IPS DF 4.7 (cell line): Measurements from ENCODE around the gene FAM228B.
"Not testable (repeated sequence)": the region's sequence is repeated elsewhere in the genome, so short reads cannot be mapped to it uniquely, and the experiment has no call there.

Source experiments
- DNase-seq: peaks from one replicate; pipeline ENCODE4 v3.0.0-alpha.2; 2013; ENCODE audit warnings: low spot score; ENCODE audit errors: extremely low read depth

FAM228B gene

DNA sequence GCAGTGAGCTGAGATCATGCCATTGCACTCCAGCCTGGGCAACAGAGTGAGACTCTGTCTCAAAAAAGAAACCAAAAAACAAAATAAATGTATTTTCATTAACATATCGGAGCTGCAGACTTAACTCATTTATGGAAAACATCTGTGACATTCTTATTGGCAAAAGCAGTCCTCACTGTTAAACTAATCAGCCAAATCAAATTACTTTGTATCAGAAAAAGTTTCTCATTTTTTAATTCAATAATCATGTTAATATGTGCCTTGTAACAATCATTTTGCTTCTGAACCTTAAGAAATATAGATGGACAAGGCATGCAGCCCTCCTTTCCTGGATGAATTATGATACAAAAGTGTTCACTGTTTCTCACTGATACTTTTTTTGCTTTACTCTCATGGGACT lies 20.6 kb upstream of the FAM228B start:
- no peak for DNase-seq

DNA sequence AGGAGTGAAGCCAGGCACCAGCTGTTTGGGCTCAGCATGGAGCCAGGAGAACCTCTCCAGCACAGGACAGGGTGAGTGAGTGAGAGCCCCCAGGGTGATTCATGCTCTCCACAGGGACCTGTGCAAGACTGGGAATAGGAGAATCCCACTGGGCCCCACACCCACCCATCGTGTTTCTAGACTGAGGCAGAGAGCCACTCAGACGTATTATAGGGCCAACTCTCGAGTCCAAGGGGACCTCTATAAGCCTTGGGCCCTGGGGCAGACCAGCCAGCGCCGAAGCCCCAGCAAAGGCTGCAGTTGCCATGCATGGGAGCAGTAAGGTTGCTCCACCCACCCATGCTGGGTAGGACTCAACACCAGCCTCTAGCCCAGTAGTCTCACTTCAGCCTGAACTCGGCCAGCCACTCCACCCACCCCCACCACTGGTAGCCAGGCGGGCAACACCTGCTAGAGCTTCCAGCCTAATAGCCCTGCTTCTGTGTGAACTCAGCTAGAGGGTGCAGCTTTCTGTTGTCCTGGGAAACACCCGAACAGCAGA lies 19.1 kb upstream of the FAM228B start:
- DNase-seq, result no peak

DNA sequence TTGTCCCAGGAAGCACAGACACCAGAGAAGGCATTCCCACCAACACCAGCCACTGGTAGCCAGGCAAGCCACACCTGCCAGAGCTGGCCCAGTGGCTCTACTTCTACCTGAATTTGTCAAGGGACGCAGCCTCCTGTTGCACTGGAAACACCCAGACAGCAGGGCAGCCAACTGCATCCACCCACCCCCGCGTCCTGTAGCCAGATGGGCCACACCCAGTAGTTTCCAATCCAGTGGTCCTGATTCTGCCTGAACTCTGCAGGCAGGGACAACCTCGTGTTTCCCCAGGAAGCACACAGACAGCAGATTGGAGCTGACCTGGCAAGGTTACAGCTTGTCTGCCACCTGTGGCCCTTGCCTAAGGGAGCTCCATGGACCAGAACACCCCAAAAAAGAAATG lies 18.4 kb upstream of the FAM228B start:
- DNase-seq, result no peak

DNA sequence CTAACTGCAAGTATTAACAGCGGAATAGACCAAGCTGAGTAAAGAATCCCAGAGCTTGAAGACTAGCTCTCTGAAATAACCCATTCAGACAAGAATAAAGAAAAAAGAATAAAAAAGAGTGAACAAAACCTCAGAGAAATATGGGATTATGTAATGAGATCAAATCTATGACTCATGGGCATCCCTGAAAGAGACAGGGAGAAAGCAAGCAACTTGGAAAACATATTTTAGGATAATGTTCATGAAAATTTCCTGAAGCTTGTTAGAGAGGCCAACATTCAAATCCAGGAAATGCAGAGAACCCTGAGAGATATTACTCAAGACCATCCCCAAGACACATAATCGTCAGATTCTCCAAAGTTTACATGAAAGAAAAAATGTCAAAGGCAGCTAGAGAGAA lies 17.5 kb upstream of the FAM228B start:
- no peak for DNase-seq

DNA sequence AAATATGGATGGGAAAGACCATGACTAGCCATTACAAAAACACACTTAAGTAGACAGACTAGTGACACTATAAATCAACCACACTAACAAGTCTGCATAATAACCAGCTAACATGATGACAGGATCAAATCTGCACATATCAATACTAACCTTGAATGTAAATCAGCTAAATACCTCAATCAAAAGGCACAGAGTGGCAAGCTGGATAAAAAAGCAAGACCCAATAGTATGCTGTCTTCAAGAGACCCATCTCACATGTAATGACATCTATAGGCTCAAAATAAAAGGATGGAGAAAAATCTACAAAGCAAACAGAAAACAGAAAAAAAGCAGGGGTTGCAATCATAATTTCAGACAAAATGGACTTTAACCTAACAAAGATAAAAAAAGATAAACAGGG lies 16.5 kb upstream of the FAM228B start:
- DNase-seq, result no peak

DNA sequence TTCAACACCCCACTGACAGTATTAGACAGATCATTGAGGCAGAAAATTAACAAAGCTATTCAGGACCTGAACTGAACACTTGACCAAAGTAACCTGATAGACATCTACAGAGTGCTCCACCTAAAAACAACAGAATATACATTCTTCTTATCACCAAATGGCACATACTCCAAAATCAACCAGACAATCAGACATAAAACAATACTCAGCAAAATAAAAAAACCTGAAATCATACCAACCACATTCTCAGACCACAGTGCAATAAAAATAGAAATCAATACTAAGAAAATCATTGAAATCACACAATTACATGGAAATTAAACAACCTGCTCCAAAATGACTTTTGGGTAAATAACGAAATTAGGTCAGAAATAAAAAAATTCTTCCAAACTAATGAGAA lies 15.9 kb upstream of the FAM228B start:
- no peak for DNase-seq

DNA sequence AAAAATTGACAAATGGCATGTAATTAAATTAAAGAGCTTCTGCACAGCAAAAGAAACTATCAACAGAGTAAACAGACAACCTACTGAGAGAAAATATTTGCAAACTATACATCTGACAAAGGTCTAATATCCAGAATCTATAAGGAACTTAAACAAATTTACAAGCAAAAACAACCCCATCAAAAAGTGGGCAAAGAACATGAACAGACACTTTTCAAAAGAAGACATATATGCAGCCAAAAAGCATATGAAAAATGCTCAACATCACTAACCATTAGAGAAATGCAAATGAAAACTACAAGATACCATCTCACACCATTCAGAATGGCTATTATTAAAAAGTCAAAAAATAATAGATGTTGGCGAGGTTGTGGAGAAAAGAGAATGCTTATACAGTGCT lies 13.8 kb upstream of the FAM228B start:
- not testable (repeated sequence) for DNase-seq

DNA sequence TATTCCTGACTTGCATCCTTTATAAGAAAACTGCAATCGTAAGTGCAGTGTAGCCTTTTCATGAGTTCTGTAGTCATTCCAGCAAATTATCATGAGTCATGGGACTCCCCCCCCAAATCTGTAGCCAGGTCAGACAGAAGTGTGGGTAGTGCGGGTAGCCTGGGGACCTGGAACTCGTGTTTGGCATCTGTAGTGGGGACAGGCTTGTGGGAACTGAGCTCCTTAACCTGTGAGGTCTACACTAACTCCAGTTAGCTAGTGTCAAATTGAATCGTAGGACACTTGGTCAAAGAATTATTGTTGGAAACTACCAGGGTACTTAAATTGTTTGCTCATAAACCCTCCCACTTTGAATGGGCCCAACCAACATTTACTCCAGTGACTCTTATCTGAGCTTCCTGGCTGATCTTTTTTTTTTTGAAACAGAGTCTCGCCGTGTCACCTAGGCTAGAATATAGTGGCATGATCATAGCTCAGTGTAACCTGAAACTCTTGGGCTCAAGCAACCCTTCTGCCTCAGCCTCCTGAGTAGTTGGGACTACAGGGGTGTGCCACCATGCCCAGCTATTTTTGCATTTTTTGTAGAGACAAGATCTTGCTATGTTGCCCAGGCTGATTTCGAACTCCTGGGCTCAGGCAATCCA lies 12.5 kb upstream of the FAM228B start:
- DNase-seq, result no peak

DNA sequence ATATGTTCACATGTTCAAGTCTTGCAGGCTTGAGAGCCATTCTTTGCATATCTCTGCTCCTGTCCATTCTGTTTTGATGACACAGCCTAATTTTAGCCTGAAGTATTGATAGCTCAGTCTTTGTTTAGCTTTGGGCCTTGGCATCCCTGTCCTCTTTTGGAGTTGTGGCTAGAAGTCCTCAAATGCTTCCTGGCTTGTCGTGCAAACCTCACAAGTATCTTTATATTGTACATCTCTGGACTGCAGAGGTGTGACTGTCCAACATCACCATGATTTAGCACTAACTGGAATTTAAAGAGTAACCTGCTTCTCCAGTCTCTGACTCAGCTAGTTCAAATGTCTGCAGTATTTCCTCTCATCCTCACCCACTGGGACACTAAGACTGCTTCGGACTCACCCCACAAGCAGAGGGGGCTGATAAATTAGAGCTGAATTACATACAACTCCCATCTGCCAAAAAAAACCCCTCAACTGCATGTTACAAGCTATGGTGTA lies 11.8 kb upstream of the FAM228B start:
- DNase-seq, result no peak

DNA sequence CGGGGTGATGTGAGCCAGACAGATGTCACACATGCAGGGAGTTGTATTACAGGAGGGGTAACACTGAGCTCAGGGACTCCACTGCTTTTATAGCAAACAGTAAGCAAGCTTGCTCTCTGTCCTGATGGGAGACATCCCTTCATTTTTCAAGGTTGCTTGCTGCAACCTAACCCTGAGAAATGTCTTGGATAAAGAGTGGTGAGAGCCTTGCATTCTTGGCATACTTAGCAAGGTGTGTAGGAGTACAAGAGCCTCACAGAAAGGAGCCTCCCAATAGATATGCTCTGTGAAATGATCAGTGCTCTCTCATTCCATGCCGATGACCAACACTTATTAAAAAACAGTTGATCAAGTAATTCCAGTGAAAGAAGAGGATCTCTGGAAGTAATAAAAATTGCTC lies 8.2 kb upstream of the FAM228B start:
- no peak for DNase-seq

DNA sequence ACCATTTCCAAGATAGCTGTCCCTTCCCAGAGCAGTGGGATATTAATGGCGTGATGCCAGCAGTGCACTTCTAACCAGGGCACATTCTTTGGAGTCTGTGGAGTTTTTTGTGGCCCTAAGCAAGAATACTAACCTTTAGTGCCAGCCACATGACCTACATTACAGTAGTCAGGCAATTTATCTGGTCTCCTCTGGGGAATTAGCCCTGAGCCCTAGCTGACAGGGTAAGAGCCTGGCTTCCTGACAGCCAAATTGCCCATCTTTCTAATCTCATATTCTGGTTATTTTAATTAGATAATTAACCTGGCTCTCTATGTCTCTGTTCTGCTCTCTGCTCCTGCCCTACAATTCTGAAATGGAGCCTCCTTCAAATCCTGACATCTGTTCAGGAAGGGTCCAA lies 5.4 kb upstream of the FAM228B start:
- DNase-seq, result no peak

DNA sequence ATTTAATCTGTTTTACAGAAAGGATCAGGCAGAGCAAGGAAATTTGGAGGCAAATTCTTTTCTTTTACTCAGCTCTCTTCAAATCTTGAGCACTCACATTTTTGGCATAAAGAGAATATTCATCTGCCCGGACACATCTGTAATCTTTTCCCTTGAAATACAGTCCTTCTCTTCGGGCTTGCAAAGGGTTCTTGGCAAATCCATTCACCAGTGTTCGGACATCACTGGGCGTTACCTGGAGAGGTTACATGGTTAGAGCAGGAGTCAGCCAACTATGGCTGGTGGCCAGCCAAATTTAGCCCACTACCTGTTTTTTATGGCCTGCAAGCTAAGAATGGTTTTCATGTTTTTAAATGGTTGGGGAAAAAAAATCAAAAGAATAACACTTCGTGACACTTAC lies 2.2 kb upstream of the FAM228B start:
- no peak for DNase-seq

DNA sequence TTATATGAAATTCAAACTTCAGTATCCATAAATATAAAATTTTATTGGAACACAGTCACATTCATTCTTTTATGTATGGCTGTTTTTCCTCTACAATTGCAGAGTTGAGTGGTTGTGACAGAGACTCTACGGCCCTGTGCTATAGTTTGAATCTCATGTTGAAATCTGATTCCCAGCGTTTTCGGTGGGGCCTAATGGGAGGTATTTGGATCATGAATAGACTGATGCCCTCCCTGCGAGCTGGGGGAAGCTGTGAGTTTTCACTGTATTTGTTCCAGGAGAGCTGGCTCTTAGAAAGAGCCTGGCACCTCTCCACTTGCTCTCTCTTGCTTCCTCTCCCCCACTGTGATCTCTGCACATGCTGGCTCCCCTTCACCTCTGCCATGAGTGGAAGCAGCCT lies 1.8 kb upstream of the FAM228B start:
- no peak for DNase-seq

DNA sequence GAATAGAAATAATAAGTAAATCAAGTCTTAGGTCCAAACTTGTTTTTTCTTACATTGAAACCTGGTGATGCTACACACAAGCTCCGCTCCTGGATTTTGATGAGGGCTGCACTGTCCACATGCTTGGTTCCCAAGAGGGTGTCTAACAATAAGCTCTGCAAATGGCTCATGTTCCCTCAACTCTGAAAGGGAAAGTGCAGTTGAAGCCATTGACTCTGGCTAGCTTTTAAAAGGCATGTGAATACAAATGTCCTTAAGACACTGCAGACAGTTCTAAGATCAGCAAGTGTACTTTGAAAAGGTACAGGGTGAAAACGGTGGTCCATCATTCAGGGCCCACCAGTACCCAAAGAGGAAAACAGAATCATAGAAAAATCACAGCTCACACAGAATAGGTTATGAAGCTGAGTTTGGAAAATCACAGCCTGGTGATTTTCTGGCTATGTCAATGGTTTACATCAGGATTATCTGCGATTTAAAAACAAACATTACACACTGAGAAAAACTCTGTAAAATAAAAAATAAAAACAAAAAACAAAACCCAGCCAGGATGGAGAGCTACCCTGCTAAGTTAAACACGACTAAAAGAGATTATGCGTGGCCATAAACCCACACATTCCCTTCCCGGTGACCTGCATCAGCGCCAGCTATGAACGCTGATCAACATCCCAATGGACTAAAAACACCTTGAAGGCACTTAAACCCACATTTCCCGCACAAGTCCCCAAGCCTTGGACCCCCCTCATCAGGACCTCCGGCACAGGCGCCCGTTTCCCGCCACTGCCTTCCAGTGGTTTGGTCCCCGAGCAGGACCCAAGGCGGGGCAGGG lies 689 bp upstream of the FAM228B start:
- no peak for DNase-seq

DNA sequence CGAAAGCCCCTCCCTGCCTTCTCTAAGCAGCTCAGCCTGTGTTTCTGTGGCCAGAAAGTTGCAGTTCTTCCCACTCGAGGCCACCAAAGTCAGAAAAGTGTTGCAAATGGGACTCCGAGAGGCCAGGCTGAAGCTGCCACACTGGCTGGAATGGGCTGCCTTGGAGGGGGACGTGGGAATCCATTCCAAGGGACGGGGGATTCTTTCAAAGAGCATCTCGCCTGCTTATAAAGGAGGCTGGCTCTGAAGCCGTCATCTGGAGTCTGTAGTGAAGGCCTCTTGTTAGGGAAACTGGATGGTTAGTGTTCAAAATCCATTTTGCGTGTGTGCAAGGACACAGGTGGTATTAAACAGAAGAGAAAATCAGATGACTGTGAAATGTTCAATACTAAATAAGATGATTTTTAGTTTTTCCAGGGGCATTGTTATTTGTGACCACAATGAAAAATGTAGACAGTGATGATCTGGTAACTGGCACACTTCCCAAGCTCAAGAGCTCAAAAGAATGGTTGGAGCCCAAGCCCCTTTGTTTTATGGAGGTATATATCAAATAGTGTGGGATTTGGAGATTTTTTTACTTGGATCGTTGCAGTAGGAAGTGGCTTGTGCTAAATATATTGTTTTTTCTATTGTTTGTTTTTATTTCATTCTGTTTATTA lies 782 bp downstream of the FAM228B start:
- no peak for DNase-seq

DNA sequence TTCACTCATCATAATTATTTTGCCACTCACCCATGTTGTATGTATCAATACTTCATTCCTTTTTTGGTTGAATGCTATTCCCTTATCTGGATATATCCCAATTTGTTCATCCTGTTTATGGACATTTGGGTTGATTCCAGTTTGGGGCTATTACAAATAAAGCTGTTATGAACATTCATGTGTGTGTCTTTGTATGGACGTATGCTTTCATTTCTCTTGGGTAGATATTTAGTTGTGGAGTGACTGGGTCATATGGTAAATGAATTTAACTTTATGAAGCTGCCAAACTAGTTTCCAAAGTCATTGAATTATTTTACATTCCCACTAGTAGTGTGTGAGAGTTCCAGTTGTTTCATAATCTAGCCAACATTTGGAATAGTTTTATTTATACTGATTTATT lies 2.7 kb downstream of the FAM228B start:
- DNase-seq, result no peak

DNA sequence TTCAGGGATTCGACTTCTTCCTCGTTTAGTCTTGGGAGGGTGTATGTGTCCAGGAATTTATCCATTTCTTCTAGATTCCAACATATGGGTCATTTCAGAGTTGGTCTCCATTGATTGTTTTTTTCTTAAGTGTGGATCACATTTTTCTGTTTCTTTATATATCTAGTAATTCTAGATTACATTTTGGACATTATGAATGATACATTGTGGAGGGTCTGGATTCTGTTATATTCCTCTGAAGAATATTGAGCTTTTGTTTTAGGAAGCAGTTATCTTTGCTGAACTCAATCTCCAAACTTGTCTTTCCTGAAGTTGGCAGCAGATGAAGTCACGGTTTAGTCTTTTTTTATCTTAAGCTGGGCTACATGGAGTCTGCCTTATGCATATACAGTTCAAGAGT lies 9.3 kb downstream of the FAM228B start:
- DNase-seq, result no peak

DNA sequence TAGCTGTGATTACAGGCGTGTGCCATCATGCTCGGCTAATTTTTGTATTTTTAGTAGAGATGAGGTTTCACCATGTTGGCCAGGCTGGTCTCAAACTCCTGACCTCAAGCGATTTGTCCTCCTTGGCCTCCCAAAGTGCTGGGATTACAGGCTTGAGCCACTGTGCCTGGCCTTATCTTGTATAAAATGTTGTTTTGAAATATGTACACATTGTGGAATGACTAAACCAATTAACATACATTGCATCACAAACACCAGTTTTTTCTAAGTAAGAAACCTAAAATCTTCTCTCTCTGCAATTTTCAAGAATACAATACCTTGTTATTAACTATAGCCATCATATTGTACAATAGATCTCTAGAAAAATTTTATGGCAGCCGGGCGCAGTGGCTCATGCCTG lies 17.0 kb downstream of the FAM228B start:
- DNase-seq, result not testable (repeated sequence)

DNA sequence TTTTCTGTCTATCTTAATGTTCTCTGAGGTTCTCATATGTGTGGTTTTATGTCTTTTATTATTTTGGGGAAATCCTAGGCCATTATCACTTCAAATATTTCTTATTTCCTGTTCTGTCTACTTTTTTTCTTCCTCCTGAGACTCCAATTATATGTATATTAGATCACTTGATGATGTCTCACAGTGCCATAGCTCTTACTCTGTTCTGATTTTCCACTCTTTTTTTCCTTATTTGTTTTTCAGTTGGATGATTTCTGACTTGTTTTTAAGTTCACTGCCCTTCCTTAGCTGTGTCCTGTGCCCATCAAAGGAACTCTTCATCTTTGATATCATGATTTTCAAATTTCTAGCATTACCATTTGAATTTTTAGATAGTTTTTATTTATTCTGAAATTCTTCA lies 24.1 kb downstream of the FAM228B start:
- DNase-seq, result no peak

DNA sequence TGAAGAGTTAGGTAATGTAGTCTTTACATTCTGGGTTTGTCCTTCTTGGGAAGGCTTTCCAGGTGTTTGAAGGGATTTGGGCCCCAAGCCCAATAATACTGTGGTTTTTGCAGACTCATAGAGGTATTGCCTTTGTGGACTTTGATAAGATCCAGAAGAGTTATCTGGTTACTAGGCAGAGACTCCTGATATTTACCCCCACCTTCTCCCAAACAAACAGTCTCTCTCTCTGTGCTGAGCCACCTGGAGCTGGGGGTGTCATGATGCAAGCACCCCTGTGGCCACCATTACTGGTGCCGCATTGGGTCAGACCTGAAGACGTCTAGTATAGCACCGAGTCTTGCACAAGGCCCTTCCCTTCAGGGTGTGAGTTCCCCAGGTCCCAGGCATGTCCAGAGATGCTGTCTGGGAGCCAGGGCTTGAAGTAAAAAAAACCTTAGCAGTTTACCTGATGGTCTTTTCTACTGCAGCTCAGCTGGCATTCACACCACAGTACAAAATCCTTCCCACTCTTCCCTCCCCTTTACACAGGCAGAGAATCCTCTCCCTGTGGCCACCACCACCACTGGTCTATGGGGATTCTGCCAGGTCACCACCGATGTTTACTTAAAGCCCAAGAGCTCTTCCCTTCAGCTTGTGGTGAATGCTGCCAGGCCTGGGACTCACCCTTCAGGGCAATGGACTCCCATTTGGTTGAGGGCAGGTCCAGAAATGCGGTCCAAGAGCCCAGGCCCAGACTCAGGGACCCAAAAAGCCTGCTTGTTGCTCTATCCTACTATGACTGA lies 29.3 kb downstream of the FAM228B start:
- DNase-seq, result no peak

DNA sequence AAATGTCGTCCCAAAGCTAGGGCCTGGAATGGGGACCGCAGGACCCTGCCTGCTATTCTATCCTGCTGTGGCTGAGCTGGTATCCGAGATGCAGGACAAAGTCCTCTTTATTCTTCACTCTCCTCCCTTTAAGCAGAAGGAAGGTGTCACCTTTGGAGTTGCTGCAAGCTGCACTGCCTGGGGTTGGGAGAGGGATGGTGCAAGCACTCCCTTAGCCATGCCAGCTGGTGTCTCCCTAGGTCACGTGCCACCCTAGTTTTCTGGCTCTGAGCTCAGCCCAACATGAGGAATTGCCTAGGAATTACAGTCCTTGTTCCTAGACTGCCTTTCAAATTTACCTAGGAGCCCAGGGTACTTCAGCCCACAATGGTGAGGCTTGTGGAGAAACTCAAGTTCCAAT lies 30.2 kb downstream of the FAM228B start:
- DNase-seq, result no peak
